ENCODE results near the gene SLC18A3. TPM values are rescaled to one million over a fixed set of nuclear protein-coding genes. Genes with fewer than 3 reads are reported as not detected.

Gene SLC18A3
- total RNA-seq, 1 experiment from 2014 or later = not detected

- no peak overlapping the region for H2AFZ ChIP-seq (ENCODE audit: low read depth, low read length, poor library complexity, severe bottlenecking)
- no peaks in the 10 kb centered on the region for H4K20me1 ChIP-seq (ENCODE audit: insufficient read depth)
- no peak overlapping the region for H3K27ac ChIP-seq (ENCODE audit: low read depth, low read length)
- intact Hi-C loops (cut with micrococcal nuclease) = no loop called here
- no peak for TF ChIP-seq EZH2phosphoT487 (IDR thresholded peaks at IDR 0.05; ENCODE audit: borderline replicate concordance)
- H3K27me3 ChIP-seq (ENCODE audit: insufficient read depth, low read length) = no peaks in the 10 kb centered on the region
- H3K79me2 ChIP-seq (ENCODE audit: insufficient read depth, low read length) = no peaks in the 10 kb centered on the region
- POLR2A ChIA-PET = no interaction called here
- no TSS peak for BruUV-seq (replicated peaks)
- H3K9me2 ChIP-seq (ENCODE audit: insufficient read depth) = no peaks in the 10 kb centered on the region
- H3K4me1 ChIP-seq (ENCODE audit: control insufficient read depth in 1 of 2, insufficient read depth in 2 of 2, low read length in 2 of 2) = no peaks in the 10 kb centered on the region
- no peak for ATAC-seq
- H3K4me3 ChIP-seq (replicated peaks in 1 of 2; ENCODE audit: low read depth in 1 of 2, low read length in 2 of 2) = no peak overlapping the region
- H3K4me2 ChIP-seq (ENCODE audit: low read length) = no peak overlapping the region
- CTCF ChIA-PET = no interaction called here
- no peak for DNase-seq (ENCODE audit: low read depth, low spot score)
- RAD21 ChIA-PET (ENCODE audit: low non-redundant PET in 1 of 2, low total read pairs in 2 of 2, uncharacterized antibody in 2 of 2, unreplicated experiment in 2 of 2) = no interaction called here
- no peaks in the 10 kb centered on the region for H3K36me3 ChIP-seq (ENCODE audit: control insufficient read depth in 1 of 2, insufficient read depth in 2 of 2, low read length in 2 of 2)
- H3K9ac ChIP-seq (ENCODE audit: low read length) = no peak overlapping the region
- no peaks in the 10 kb centered on the region for H3K9me3 ChIP-seq (ENCODE audit: control insufficient read depth in 1 of 2, insufficient read depth in 1 of 2, low read depth in 1 of 2, low read length in 2 of 2)
Measured at GRCh38 chr10:49654036-49654693, 44.1 kb downstream of the SLC18A3 start.

DNA sequence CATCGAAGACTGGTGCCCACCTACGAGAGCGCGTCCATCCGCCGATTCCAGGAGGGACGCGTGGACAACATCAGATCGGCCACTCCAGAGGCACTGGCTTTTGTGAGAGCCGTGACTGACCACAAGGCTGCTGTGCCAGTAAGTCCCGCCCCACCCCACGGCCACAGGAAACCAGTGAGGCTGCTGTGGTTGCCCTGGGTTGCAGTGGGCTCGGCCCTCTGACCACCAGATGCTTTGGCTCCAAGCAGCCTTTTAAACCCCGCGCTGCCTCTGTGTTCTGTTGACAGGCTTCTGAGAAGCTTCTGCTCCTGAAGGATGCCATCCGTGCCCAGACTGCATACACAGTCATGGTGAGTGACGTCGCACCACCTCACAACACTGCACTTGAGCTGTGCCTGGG lies 45.0 kb downstream of the SLC18A3 start:
- Histone ChIP-seq H3K36me3 (ENCODE audit: control insufficient read depth in 1 of 2, insufficient read depth in 2 of 2, low read length in 2 of 2) (no peaks in the 10 kb centered on the region), H3K4me3 (replicated peaks in 1 of 2; ENCODE audit: low read depth in 1 of 2, low read length in 2 of 2) (no peak overlapping the region), H3K9me3 (ENCODE audit: control insufficient read depth in 1 of 2, insufficient read depth in 1 of 2, low read depth in 1 of 2, low read length in 2 of 2) (peaks cover 0 to 7% of the 10 kb centered on the region in 2 experiments; a peak in 1 of 4 replicates), H3K27me3 (ENCODE audit: insufficient read depth, low read length) (no peaks in the 10 kb centered on the region), H3K27ac (ENCODE audit: low read depth, low read length) (no peak overlapping the region), H3K4me2 (ENCODE audit: low read length) (no peak overlapping the region), H4K20me1 (ENCODE audit: insufficient read depth) (no peaks in the 10 kb centered on the region), H3K9me2 (ENCODE audit: insufficient read depth) (no peaks in the 10 kb centered on the region), H2AFZ (ENCODE audit: low read depth, low read length, poor library complexity, severe bottlenecking) (no peak overlapping the region), H3K79me2 (ENCODE audit: insufficient read depth, low read length) (no peaks in the 10 kb centered on the region), H3K9ac (ENCODE audit: low read length) (no peak overlapping the region), H3K4me1 (ENCODE audit: control insufficient read depth in 1 of 2, insufficient read depth in 2 of 2, low read length in 2 of 2) (no peaks in the 10 kb centered on the region)
- no TSS peak for BruUV-seq (replicated peaks)
- no peak for ATAC-seq
- no peak for DNase-seq (ENCODE audit: low read depth, low spot score)
- TF ChIP-seq POLR2AphosphoS5 (IDR thresholded peaks at IDR 0.05; ENCODE audit: low read depth, low read length) = no peak
- TF ChIP-seq, protein P1, sequence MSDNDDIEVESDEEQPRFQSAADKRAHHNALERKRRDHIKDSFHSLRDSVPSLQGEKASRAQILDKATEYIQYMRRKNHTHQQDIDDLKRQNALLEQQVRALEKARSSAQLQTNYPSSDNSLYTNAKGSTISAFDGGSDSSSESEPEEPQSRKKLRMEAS (IDR thresholded peaks at IDR 0.05) = no peak
- TF ChIP-seq CBX3 (IDR thresholded peaks at IDR 0.05; ENCODE audit: low read depth) = no peak
- no peak for TF ChIP-seq EGR1 (IDR thresholded peaks at IDR 0.05; ENCODE audit: low read depth)
- no peak for TF ChIP-seq EZH2 (IDR thresholded peaks at IDR 0.05)
- TF ChIP-seq, protein P2, sequence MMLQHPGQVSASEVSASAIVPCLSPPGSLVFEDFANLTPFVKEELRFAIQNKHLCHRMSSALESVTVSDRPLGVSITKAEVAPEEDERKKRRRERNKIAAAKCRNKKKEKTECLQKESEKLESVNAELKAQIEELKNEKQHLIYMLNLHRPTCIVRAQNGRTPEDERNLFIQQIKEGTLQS (IDR thresholded peaks at IDR 0.05) = no peak
- TF ChIP-seq TCF7L2 (IDR thresholded peaks at IDR 0.05; ENCODE audit: borderline replicate concordance, extremely low read depth, insufficient read depth, insufficient read length) = no peak
- no peak for TF ChIP-seq SIN3A (IDR thresholded peaks at IDR 0.05; ENCODE audit: low read depth)
- no peak for TF ChIP-seq ZNF274 (IDR thresholded peaks at IDR 0.05; ENCODE audit: low read depth, low read length)
- TF ChIP-seq YY1 (IDR thresholded peaks at IDR 0.05; ENCODE audit: extremely low read depth, insufficient replicate concordance, low read depth, low read length) = no peak
- no peak for TF ChIP-seq SRF (IDR thresholded peaks at IDR 0.05; ENCODE audit: low read depth)
- no peak for TF ChIP-seq REST (IDR thresholded peaks at IDR 0.05; ENCODE audit: low read depth)
- TF ChIP-seq JUND (IDR thresholded peaks at IDR 0.05) = no peak
- no peak for TF ChIP-seq ELF1 (IDR thresholded peaks at IDR 0.05; ENCODE audit: borderline replicate concordance, low read depth)
- ChIA-PET RAD21 (ENCODE audit: low non-redundant PET in 1 of 2, low total read pairs in 2 of 2, uncharacterized antibody in 2 of 2, unreplicated experiment in 2 of 2) (no interaction called here), POLR2A (no interaction called here), CTCF (interaction anchor here (0.8 kb wide), 1 partner anchor 60 kb away, joined by 3 read pairs; no protein-coding TSS in a partner anchor)
- intact Hi-C loops (cut with micrococcal nuclease) = no loop called here

Data from HCT116 (cell line).